TTC549 (cell line): ENCODE data around the gene CSF1.
"Not testable (repeated sequence)": the region's sequence is repeated elsewhere in the genome, so short reads cannot be mapped to it uniquely, and the experiment has no call there.

Source experiments
- FAIRE-seq: peaks from 2 replicates; lab custom pipeline; 2012; peaks lifted over from hg19 to GRCh38; lab: Jason Lieb, UNC

Gene CSF1, protein sequence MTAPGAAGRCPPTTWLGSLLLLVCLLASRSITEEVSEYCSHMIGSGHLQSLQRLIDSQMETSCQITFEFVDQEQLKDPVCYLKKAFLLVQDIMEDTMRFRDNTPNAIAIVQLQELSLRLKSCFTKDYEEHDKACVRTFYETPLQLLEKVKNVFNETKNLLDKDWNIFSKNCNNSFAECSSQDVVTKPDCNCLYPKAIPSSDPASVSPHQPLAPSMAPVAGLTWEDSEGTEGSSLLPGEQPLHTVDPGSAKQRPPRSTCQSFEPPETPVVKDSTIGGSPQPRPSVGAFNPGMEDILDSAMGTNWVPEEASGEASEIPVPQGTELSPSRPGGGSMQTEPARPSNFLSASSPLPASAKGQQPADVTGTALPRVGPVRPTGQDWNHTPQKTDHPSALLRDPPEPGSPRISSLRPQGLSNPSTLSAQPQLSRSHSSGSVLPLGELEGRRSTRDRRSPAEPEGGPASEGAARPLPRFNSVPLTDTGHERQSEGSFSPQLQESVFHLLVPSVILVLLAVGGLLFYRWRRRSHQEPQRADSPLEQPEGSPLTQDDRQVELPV

DNA sequence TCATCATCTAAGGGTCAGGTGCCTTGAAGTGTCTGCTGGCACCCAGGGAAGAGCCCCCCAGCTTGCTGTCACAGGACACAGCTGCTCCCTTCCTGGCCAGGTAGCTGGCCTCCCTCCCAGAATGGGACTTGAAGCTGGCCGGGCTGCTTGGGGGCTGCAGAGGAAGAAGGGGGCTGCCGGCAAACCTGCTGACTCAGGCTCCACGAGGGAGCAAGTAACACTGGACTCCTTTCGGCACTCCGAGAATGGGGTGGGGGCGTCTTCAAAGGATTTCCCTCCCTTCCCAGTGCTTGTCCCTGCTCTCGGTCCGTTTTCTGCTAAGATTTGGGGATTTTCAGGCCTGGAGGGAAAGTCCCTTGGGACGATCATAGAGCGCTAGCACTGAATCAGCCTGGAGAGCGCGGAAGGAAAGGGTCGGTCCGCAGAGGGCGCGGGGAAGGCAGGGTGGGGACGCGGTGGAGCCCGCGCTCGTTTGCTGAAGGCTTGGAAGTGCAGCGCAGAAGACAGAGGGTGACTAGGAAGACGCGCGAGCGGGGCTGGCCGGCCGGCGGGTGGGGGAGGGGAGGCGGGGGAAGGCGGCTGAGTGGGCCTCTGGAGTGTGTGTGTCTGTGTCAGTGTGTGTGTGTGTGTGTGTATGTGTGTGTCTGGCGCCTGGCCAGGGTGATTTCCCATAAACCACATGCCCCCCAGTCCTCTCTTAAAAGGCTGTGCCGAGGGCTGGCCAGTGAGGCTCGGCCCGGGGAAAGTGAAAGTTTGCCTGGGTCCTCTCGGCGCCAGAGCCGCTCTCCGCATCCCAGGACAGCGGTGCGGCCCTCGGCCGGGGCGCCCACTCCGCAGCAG is at the start of gene CSF1:
Gene CSF1 (plus strand): TSS at position 727 of the 840 bp plus-strand sequence. CDS start 175 bp downstream, outside the sequence.
- FAIRE-seq = no peak

DNA sequence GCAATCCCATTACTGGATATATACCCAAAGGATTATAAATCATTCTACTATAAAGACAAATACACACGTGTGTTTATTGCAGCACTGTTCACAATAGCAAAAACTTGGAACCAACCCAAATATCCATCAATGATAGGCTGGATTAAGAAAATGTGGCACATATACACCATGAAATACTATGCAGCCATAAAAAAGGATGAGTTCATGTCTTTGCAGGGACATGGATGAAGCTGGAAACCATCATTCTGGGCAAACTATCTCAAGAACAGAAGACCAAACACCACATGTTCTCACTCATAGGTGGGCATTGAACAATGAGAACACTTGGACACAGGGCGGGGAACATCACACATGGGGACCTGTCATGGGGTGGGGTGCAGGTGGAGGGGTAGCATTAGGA is 49.0 kb upstream of the CSF1 start:
- not testable (repeated sequence) for FAIRE-seq

DNA sequence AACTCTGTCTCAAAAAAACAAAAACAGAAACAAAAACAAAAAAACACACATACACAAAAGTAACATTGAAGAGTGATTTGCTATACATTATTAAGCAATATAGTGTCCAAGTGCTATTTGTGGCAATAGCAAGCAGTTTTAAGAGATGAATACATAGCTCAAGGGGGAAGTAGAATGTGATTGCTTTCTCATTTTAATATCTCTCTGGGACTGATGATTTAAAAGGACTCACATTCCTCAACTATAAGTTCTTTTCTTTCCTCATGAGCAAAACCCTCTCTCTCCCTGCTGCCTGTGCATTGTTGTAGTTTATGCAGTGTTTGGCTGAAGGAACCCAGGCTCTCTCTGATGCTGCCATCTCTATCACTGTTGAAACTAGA is 47.0 kb upstream of the CSF1 start:
- no peak for FAIRE-seq

DNA sequence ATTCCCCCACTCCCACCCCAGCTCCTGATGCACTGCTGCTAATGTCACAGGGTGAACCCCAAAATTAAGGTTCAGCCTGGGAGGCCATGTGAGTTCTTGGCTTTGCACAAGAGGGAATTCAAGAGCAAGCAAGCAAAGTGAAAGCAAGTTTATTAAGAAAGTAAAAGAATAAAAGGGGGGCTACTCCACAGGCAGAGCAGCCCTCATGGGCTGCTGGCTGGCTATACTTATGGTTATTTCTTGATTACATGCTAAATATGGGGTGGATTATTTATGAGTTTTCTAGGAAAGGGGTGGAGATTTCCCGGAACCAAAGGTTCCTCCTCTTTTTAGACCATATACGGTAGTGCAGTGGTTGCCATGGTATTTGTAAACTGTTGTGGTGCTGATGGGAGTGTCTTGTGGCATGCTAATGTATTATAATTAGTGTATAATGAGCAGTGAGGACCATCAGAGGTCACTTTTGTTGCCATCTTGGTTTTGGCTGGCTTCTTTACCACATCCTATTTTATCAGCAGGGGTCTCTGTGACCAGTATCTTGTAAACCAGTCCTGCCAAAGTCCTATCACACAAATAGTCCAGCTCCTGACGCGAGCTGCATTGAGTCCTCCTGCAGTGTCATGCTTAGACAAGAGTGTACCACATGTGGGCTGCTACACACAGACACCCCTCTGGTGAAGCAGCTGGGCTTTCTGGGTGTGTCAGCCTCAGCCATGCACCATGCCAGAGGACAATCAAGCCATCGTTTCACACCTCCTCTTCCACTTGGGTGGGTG is 46.4 kb upstream of the CSF1 start:
- no peak for FAIRE-seq

DNA sequence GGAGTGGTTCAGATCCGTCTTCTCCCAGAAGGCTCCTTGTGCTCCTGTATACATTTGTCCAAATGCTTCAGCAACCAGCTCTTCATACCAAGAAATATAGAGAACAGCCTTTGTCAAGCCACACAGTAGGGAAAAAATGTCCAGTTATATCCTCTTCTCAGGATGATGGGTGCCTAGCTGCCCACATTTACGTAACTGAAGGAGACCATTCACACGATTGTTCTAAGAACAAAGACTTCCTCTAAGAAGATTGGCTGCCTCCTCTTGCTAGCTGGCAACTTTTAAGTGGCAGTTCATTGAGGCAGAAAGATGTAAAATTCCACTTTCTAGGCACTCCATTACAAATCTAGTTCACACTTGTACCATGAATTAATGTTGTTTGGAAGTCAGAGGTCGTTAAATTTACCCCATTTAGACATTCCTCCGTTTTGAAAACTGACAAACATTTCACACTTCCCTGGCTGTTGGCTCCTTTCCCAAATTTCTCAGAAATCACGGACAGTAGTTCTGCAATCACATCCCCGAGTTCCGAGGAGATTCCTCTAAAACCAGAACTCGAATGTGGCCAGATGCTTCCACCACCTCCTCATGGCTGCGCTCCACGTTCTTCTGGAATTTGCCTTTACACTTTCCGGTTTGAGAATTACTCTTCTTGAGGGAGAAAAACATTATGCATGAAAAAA is 45.6 kb upstream of the CSF1 start:
- no peak for FAIRE-seq

DNA sequence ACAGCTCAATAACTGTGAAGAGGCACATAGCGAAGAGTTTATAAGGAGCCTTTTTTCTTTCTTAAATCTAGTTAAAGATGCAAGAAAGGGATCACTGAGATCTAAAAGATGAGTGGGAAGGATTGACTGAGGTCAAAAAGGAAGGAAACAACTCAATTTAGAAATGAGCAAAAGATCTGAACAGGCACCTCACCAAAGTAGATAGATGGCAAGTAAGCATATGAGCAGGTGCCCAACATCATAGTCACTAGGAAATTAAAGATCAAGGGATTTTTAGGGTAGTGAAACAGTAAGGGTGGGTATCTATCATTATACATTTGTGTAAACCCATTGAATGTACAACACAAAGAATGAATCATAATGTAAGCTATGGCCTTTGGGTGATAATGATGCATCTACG is 44.6 kb upstream of the CSF1 start:
- no peak for FAIRE-seq

DNA sequence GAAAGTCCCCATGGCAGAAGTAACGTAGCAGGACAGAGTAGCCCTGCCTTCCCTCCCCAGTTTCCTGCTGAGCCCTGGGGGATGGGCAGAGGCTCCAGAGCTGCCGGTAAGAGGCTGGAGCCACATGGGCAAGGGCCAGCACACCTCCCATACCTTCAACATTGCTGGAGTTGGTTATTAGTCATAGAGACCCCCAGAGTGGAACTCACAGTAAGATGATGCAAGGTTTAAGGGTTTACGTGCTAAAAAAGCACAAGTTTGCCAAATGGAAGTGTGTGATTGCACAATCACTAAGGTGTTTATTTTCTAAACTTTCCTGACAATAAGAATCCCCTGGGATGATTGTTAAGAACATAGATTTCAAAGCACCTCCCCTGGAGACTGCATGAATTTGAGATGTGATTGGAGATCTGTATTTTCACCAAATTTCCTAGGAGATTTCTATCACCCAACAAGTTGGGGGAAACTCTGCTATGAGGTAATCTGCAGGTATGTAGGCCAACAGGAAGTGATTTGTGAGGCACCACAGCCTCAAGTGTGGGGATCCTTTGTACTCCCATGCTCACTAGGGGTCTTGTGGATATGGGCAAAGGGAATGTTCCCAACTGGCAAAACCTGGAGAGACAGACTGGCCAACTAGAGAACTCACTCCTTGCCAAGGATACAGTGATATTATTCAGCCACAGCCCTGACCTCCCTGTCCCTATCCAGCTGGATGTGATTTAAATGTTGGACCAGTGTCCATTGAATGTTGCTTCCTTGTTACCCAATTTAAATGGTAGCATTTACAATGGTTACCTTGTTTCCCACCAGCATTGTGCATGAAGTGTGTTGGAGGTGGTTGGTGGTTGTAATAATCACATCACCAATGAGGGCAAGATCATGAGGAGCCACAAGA is 37.1 kb upstream of the CSF1 start:
- FAIRE-seq = no peak

DNA sequence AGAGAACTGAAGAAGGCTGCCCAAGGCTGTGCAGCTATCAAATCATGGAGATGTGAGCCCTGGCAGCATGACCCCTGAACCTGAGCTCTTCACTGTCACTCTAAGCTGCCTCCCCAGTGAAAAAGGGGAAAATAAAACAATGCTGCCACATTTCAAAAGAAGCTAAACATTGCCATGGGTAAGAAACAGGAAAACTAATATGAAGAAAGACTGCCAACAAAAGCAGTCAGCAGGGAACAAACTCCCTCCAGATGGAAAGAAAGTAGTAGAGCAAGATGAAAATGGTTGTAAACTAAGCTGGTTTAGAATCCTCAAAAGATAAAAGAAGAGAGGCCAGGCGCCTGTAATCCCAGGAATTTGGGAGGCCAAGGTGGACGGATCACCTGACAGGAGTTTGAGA is 36.2 kb upstream of the CSF1 start:
- no peak for FAIRE-seq

DNA sequence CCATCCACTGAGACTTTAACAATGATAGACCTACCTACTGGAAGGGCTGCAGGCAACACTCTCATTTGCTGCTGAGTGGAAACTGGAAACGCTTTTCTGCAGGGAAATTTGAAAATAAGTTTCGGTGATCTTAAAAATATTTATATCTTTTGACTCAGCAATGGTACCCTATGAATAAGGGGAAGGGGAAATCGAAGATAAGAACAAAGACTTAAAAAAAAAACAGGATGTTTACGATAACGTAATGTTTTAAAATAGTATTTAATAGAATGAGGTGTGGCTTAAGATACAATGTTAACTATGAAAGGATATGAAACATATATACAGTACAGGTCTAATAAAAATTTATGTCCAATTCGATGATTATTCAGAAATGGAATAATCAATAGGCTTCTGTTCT is 34.8 kb upstream of the CSF1 start:
- FAIRE-seq = no peak

DNA sequence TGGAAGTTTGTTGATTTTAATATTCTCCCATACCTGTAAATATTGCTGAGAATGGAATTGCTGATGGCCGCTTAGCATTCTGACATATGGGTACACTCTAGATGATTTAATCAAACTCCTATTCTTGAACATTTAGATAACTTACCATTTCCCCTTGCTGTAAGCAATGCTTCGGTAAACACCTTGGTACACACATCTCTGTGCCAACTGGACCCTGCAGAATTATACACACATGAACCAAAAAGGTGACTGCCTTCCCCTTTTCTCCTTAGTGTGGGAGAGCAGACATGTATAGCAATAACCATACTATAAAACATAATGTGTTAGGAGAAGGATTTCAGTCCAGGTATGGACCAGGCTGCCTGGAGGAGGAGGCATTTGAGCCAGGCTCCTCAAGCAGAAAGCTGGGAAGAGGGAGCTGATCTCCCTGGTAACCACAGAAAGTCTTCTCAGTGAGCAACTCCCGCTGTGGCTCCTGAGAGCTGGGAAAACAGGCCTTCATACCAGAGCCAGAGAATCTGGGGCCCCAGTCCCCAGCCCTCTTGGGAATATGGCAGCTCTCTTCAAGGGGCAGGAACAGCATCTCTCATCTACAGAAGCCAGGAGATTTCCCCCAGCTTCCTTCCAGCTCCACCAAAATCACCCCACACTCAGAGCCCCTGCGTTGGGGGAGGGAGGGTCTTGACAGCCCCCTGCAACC is 33.9 kb upstream of the CSF1 start:
- FAIRE-seq = no peak

DNA sequence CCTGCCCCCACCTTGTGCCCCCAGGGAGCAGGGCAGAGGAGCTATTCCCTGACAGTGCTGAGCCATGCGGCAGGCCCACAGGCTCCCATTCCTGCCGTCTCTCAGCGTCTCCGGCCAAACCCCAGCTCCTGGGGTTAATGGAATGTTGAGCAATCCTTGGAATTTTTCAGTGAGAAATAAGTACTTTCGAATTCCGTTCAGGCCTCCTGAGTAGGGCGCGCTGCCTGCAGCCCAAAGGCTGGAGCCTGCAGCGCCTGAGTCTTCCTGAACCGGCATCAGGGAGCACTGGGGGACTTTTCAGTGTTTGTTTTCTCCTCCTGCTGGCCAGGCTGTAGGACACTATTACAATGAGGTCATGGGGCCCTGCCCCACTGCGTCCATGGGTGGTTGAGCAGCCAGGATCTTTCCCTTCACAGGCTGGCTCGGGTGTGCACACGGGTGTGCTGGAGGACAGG is 33.3 kb upstream of the CSF1 start:
- no peak for FAIRE-seq

DNA sequence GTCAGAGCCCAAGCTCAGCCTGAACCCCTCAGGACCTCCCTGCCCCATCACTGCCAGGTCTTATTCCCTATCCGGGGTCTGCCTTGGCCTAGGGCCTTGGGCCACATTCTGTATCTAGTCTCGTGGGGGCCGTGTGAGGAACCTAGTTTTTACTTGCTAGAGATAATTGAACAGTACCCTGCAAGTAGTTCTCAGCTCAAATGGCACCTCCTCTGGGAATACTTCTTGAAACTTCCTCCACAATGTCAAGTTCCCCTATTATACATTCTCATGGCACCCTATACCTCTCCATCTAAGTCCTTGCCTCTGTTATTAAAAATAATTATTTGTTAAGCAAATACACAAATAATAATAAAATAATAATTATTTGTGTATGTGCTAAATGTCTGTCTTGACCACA is 32.9 kb upstream of the CSF1 start:
- FAIRE-seq = no peak

DNA sequence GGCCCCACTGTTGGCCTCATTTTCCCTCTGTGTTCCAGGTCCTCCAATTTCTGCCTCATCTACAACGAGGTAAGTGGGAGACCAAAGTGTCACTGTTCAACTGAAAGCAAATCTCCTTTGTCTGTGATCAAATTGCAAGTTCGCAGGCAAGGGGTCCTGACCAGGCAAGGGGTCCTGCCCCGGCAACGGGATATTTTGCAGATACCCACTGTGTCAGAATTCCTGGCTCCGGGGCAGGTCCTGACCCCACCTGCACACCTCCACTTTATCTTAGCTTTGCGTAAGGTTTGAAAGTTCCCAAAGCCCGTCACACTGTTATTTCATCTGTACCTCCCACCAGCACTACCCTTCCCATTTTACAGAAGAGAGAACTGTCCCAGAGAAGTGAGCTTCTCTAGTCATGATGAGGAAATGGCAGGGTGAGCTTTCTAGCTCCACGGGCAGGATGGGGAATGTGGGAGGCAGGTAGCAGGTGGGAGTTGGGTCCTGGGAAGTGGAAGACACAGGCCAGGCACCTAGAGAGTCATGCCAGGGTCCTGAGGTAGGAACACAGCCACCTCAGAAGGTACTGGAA is 32.0 kb upstream of the CSF1 start:
- no peak for FAIRE-seq

DNA sequence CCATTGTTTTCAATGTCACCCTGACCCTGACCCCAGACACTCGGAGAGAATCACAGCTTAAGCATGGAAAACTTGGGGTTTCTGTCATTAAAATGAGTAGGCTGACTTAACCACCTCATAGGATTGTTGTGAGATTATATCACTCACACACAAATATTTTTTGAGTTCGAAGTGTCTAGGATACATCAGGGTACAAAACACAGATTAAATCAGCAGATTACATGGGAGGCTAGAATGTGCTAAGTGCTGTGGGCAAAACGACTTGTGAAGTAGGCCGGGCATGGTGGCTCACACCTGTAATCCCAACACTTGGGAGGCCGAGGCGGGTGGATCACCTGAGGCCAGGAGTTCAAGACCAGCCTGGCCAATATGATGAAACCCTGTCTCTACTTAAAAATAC is 31.3 kb upstream of the CSF1 start:
- not testable (repeated sequence) for FAIRE-seq

DNA sequence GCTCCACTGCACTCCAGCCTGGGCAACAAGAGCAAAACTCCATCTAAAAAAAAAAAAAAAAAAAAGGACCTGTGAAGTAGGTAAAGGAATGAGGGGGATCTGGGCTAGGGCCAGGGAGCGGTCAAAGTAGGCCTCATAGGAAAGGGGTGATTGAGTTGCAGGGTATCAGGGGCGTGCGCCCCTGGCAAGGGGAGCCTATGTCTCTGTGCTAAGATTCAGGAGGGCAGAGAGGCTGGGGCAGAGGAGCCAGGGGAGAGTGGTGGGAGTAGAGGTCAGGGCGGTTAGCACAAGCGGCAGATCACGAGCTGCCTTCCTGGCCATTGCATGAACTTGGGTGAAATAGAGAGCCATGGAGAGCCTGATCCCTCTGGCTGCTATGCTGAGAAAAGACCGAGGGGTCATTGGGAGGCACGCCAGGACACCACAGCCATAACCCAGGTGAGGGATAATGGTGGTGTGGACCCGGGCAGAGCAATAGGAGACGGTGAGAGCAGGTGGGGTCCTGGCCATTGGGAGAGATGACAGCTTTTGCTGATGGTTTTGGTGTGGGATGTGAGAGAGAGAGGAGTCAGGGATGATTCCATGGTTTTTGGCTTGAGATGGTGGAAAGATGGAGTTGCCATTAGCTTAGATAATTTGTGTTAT is 30.6 kb upstream of the CSF1 start:
- no peak for FAIRE-seq

DNA sequence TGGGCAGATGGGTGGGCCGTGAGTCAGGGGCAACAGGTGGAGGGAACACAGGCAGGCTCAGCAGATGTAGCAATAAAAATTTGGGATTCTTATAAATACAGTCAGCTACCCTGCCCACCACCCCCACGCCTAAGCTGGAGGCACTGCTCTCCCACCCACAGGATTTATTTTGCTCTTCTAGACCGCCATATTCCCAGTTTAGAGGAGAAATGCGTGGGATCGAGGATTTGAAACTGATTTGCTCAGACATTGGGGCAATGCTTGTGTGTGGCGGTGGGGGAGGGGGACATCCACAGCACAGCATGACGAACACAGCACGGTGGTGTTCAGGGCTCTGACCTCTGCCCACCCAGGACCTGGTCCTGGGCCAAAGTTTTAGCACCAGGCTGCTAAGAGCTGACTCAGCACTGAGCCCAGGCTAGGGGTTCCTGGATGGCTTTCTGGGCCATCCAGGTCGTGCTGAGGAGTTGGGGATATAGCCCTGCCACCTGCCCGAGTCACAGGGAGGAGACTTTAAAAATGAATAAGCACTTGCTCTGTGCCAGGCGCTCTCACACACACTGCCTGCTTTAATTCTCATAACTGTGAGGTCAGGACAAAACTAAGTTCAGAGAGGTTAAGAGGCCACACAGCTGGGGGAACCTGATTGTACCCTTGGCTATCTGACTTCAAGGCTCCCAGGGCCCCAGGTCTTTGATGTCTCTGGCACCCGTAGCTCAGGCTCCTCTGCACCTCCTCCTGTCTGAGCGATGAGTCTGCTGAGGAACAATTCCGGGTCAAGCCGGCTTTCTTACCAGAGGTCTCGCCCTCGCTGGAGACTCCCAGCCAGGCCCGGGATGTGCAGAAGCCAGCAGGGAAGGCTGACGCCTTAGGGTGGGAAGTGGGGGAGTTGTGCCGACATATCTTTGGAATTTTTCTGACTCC is 29.4 kb upstream of the CSF1 start:
- no peak for FAIRE-seq

DNA sequence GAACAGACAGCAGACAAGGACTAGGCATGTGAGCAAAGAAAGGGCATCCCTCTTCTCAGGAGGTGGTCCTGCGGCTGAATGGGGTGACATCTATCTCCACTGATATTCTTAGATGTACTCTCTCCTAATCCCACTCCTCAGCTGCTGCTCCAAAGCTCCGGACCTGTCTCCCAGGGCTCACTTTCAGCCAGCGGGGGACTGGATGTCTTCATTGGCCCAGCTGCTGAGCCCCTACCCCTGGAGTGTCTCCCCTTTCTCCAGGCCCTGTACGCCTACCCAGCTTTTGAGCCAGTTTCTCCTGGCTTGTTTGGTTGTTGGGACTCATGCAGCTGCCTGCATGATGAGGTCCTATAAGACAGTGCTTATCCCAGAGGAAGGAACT is 28.8 kb upstream of the CSF1 start:
- no peak for FAIRE-seq
